H1 (cell line): Measurements from ENCODE around the gene JPH2. TPM values are rescaled to one million over a fixed set of nuclear protein-coding genes. Genes with fewer than 3 reads are reported as not detected.

Experiments used
- CHD1 ChIP-seq: IDR thresholded peaks from 2 replicates; pipeline ENCODE4 v1.6.1; 2012; ENCODE audit warnings: low read depth, low read length, improper control_type of control experiment
- KDM5A ChIP-seq: fragments of 200-600 bp; IDR thresholded peaks from 2 replicates; pipeline ENCODE4 v1.7.1; 2012; ENCODE audit warnings: mild to moderate bottlenecking, low read length, inconsistent platforms, mixed read lengths
- PHF8 ChIP-seq: fragments of 200-600 bp; sonication (generic); conservative IDR thresholded peaks from 2 replicates; pipeline ENCODE4 v1.7.1; 2012; ENCODE audit warnings: low read depth, mild to moderate bottlenecking, inconsistent platforms, low read length, moderate library complexity
- SUZ12 ChIP-seq: fragments of 200-600 bp; sonication (generic); IDR thresholded peaks from 2 replicates; pipeline ENCODE4 v1.6.1; 2012; ENCODE audit warnings: mild to moderate bottlenecking, inconsistent platforms, low read length, moderate library complexity, mixed read lengths
- polyA plus RNA-seq, 7 experiments: library from polyadenylated mRNA; depleted of rRNA in 3 of 7; stranded (reverse) in 5 of 7; unstranded in 2 of 7; fragments of >200 nt in 5 of 7; fragments of 200-250 nt in 2 of 7; gene quantifications; 1 replicate in 5 of 7; 2 replicates in 1 of 7; 4 replicates in 1 of 7; pipeline versions ENCODE4 v1.2.1 to v1.2.3, GENCODE V29; 2011 to 2013; ENCODE audit warnings: missing spikeins in 2 of 7, mixed read lengths in 2 of 7
- total RNA-seq: library from RNA; stranded (reverse); fragmentation: NEBNext Ultra II Directional; extraction: Animal tissue kit (Norgen Biotek cat#: 25700); gene quantifications from 2 replicates; pipeline ENCODE4 v1.2.1, GENCODE V29; 2021
- TF ChIP-seq, protein P1 (sequence below): IDR thresholded peaks from 2 replicates; pipeline ENCODE4 v1.6.1; 2011; ENCODE audit warnings: low read depth, mild to moderate bottlenecking, low read length; ENCODE audit not compliant: insufficient read depth

JPH2 gene
- total and polyA plus RNA-seq, 2 of the 8 experiments (the other 6 are each of a cell fraction or from before 2014, with no cell fraction given), result 0.59 to 1.3 TPM

DNA sequence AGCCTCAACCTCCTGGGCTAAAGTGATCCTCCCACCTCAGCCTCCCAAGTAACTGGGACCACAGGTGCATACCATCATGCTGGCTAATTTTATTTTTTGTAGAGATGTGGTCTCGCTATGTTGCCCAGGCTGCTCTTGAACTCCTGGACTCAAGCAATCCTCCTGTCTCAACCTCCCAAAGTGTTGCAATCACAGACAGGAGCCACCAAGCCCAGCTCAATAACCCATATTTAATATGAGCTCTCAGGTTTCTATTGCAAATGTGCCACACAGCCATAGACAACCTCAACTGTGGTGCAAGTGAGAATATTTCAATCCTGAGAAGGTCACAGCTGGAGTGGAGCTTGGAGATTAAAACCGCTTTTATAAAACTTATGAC is 14.4 kb downstream of the JPH2 start (continued):
- TF ChIP-seq KDM5A (no peak), PHF8 (no peak), SUZ12 (no peak), CHD1 (no peak)
- TF ChIP-seq, protein P1, sequence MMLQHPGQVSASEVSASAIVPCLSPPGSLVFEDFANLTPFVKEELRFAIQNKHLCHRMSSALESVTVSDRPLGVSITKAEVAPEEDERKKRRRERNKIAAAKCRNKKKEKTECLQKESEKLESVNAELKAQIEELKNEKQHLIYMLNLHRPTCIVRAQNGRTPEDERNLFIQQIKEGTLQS, result no peak
